GM12892 (cell line): ENCODE measurements around the gene TMUB2.

ENCODE experiments used
- POLR2A ChIP-seq: IDR thresholded peaks from 2 replicates; pipeline ENCODE4 v1.6.1; 2011; ENCODE audit warnings: low read depth, low read length, control low read depth
- POLR2AphosphoS5 ChIP-seq: IDR thresholded peaks from 2 replicates; pipeline ENCODE4 v1.6.1; 2011; ENCODE audit warnings: low read depth, low read length, control low read depth
- TAF1 ChIP-seq: IDR thresholded peaks from 2 replicates; pipeline ENCODE4 v1.6.1; 2011; ENCODE audit warnings: low read depth, mild to moderate bottlenecking, control low read depth, low read length, borderline replicate concordance

GRCh38 chr17:44159519-44160210, 27.1 kb upstream of the TMUB2 start:
- TF ChIP-seq POLR2A (no peak), POLR2AphosphoS5 (no peak), TAF1 (no peak)
